Astrocyte (in vitro differentiated cells and primary cell): ENCODE measurements around the gene LRRC36. TPM values are rescaled to one million over a fixed set of nuclear protein-coding genes. Genes with fewer than 3 reads are reported as not detected.

Source experiments
- DNase-seq: peaks from one replicate; pipeline ENCODE4 v3.0.0-alpha.2; 2010; ENCODE audit warnings: low read depth
- FAIRE-seq: peaks from 2 replicates; lab custom pipeline; 2011; peaks lifted over from hg19 to GRCh38; lab: Jason Lieb, UNC
- H2AFZ ChIP-seq: 2 replicates; pipeline ENCODE4 v1.6.0; 2012; ENCODE audit warnings: low read depth, low read length, inconsistent platforms
- H3K27ac ChIP-seq: 2 replicates; pipeline ENCODE4 v1.5.1; 2011; ENCODE audit warnings: low read depth, low read length, inconsistent platforms
- H3K27me3 ChIP-seq: 2 replicates; pipeline ENCODE4 v1.6.0; 2011; ENCODE audit warnings: low read length, inconsistent platforms; ENCODE audit not compliant: insufficient read depth
- H3K36me3 ChIP-seq: 2 replicates; pipeline ENCODE4 v1.5.1; 2011; ENCODE audit warnings: low read length, inconsistent platforms; ENCODE audit not compliant: insufficient read depth
- H3K4me1 ChIP-seq: 2 replicates; pipeline ENCODE4 v1.5.1; 2011; ENCODE audit warnings: low read length, inconsistent platforms; ENCODE audit not compliant: insufficient read depth
- H3K4me2 ChIP-seq: 2 replicates; pipeline ENCODE4 v1.6.0; 2012; ENCODE audit warnings: low read length, inconsistent platforms
- H3K4me3 ChIP-seq: 2 replicates; pipeline ENCODE4 v1.5.1; 2011; ENCODE audit warnings: low read depth, mild to moderate bottlenecking, low read length, inconsistent platforms; ENCODE audit not compliant: insufficient read depth
- H3K79me2 ChIP-seq: 2 replicates; pipeline ENCODE4 v1.6.0; 2012; ENCODE audit warnings: mild to moderate bottlenecking, low read length, inconsistent platforms; ENCODE audit not compliant: insufficient read depth
- H3K9ac ChIP-seq: 2 replicates; pipeline ENCODE4 v1.6.0; 2012; ENCODE audit warnings: mild to moderate bottlenecking, low read length, inconsistent platforms
- H3K9me3 ChIP-seq: 2 replicates; pipeline ENCODE4 v1.5.1; 2012; ENCODE audit warnings: low read depth, mild to moderate bottlenecking, low read length, inconsistent platforms; ENCODE audit not compliant: insufficient read depth
- H4K20me1 ChIP-seq: 2 replicates; pipeline ENCODE4 v1.6.0; 2012; ENCODE audit warnings: low read length, inconsistent platforms; ENCODE audit not compliant: insufficient read depth
- H3K27ac Mint-ChIP-seq: one replicate; pipeline ENCODE4 v1.8.0; 2021; ENCODE audit warnings: mild to moderate bottlenecking, mixed read lengths; ENCODE audit not compliant: unreplicated experiment
- H3K27me3 Mint-ChIP-seq: one replicate; pipeline ENCODE4 v1.8.0; 2021; ENCODE audit warnings: low read depth, mixed read lengths; ENCODE audit not compliant: unreplicated experiment
- H3K36me3 Mint-ChIP-seq: one replicate; pipeline ENCODE4 v1.8.0; 2021; ENCODE audit warnings: low read depth, mixed read lengths; ENCODE audit not compliant: unreplicated experiment
- H3K4me1 Mint-ChIP-seq: one replicate; pipeline ENCODE4 v1.8.0; 2021; ENCODE audit warnings: low read depth, mixed read lengths; ENCODE audit not compliant: unreplicated experiment
- H3K4me3 Mint-ChIP-seq: one replicate; pipeline ENCODE4 v1.8.0; 2021; ENCODE audit warnings: mild to moderate bottlenecking, moderate library complexity, mixed read lengths; ENCODE audit not compliant: unreplicated experiment
- H3K9me3 Mint-ChIP-seq: one replicate; pipeline ENCODE4 v1.8.0; 2021; ENCODE audit warnings: mild to moderate bottlenecking, mixed read lengths; ENCODE audit not compliant: unreplicated experiment
- CTCF ChIP-seq: IDR thresholded peaks from 2 replicates; pipeline ENCODE4 v1.5.1; 2011; ENCODE audit warnings: low read depth, mild to moderate bottlenecking, inconsistent platforms, low read length, moderate library complexity; ENCODE audit not compliant: insufficient read depth
- EZH2 ChIP-seq: IDR thresholded peaks from 2 replicates; pipeline ENCODE4 v1.6.1; 2012; ENCODE audit warnings: mild to moderate bottlenecking, low read length, inconsistent platforms; ENCODE audit not compliant: insufficient read depth
- total RNA-seq: library from RNA; stranded (reverse); gene quantifications from 2 replicates; pipeline ENCODE4 v1.2.1, GENCODE V29; 2021

Gene LRRC36
- total RNA-seq, 1 donor from 2014 or later = not detected

- Mint-ChIP-seq H3K36me3 (peaks cover 4% of the 10 kb centered on the region), H3K27ac (peak overlapping the region; percentile 69), H3K27me3 (peaks cover 10% of the 10 kb centered on the region), H3K9me3 (no peaks in the 10 kb centered on the region), H3K4me3 (no peak overlapping the region), H3K4me1 (peaks cover 13% of the 10 kb centered on the region)
- Histone ChIP-seq H2AFZ (no peak overlapping the region), H3K4me2 (peak overlapping the region; percentile 65), H3K9me3 (no peaks in the 10 kb centered on the region), H3K27ac (peak overlapping the region; percentile 80), H3K9ac (peak overlapping the region; percentile 67), H3K4me3 (no peak overlapping the region), H3K27me3 (no peaks in the 10 kb centered on the region), H4K20me1 (no peaks in the 10 kb centered on the region), H3K4me1 (peaks cover 21% of the 10 kb centered on the region), H3K36me3 (no peaks in the 10 kb centered on the region), H3K79me2 (no peaks in the 10 kb centered on the region)
- DNase-seq (no peak), FAIRE-seq (no peak)
- TF ChIP-seq CTCF (no peak), EZH2 (no peak)
Observed at GRCh38 chr16:67407176-67407787, 80.7 kb downstream of the LRRC36 start.

DNA sequence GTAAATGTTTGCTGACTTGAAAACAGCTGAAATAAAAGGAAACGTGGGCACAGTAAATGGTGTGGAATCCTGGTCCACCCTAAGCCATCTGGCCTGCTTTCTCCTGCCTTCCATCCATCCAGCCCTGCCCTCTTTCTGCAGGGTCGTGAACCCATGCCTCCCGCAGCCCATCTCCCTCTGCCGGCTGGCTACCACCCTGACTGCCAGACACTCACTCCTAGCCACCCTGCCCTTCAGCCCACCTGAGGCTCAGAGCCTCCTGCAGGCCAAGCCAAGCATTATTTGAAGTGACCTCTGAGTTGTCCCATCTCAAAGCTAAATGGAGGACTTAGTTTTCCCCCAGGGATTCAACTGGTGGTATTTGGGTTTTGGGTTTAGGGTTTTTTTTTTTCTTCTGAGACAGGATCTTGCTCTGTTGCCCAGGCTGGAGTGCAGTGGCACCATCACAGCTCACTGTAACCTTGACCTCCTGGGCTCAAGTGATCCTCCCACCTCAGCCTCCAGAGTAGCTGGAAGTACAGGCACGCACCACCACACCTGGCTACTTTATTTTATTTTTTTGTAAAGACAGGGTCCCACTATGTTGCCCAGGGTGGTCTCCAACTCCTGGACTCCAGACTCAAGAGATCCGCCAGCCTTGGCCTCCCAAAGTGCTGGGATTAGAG lies 81.3 kb downstream of the LRRC36 start:
- no peak overlapping the region for H3K27ac ChIP-seq
- no peak overlapping the region for H3K27ac Mint-ChIP-seq
- TF ChIP-seq EZH2 = no peak
- TF ChIP-seq CTCF = no peak
- H3K79me2 ChIP-seq = no peaks in the 10 kb centered on the region
- H3K27me3 Mint-ChIP-seq = peaks cover 9% of the 10 kb centered on the region
- no peaks in the 10 kb centered on the region for H3K9me3 ChIP-seq
- peaks cover 21% of the 10 kb centered on the region for H3K4me1 ChIP-seq
- H3K4me1 Mint-ChIP-seq = peaks cover 16% of the 10 kb centered on the region
- H3K9ac ChIP-seq = no peak overlapping the region
- H4K20me1 ChIP-seq = no peaks in the 10 kb centered on the region
- H3K4me3 ChIP-seq = no peak overlapping the region
- no peak overlapping the region for H2AFZ ChIP-seq
- no peak overlapping the region for H3K4me2 ChIP-seq
- no peaks in the 10 kb centered on the region for H3K9me3 Mint-ChIP-seq
- H3K36me3 Mint-ChIP-seq = peaks cover 4% of the 10 kb centered on the region
- no peaks in the 10 kb centered on the region for H3K27me3 ChIP-seq
- DNase-seq = no peak
- no peaks in the 10 kb centered on the region for H3K36me3 ChIP-seq
- no peak for FAIRE-seq
- no peak overlapping the region for H3K4me3 Mint-ChIP-seq

- H3K4me1 Mint-ChIP-seq = peaks cover 14% of the 10 kb centered on the region
- H3K4me2 ChIP-seq = no peak overlapping the region
- H3K36me3 ChIP-seq = no peaks in the 10 kb centered on the region
- H4K20me1 ChIP-seq = no peaks in the 10 kb centered on the region
- H3K4me3 ChIP-seq = no peak overlapping the region
- no peaks in the 10 kb centered on the region for H3K27me3 ChIP-seq
- TF ChIP-seq CTCF (no peak), EZH2 (no peak)
- H3K27ac ChIP-seq = no peak overlapping the region
- no peak for DNase-seq
- H3K79me2 ChIP-seq = no peaks in the 10 kb centered on the region
- peaks cover 21% of the 10 kb centered on the region for H3K4me1 ChIP-seq
- no peak overlapping the region for H3K9ac ChIP-seq
- no peak overlapping the region for H2AFZ ChIP-seq
- H3K36me3 Mint-ChIP-seq = peaks cover 4% of the 10 kb centered on the region
- H3K9me3 Mint-ChIP-seq = no peaks in the 10 kb centered on the region
- H3K27ac Mint-ChIP-seq = no peak overlapping the region
- H3K9me3 ChIP-seq = no peaks in the 10 kb centered on the region
- no peak for FAIRE-seq
- peaks cover 4% of the 10 kb centered on the region for H3K27me3 Mint-ChIP-seq
- no peak overlapping the region for H3K4me3 Mint-ChIP-seq
Observed at GRCh38 chr16:67409631-67410030, 83.0 kb downstream of the LRRC36 start.
